HT1080 (cell line): ENCODE measurements around the gene CACNA2D3. TPM values are rescaled to one million over a fixed set of nuclear protein-coding genes. Genes with fewer than 3 reads are reported as not detected.
"Not testable (repeated sequence)": the region's sequence is repeated elsewhere in the genome, so short reads cannot be mapped to it uniquely, and the experiment has no call there.

Experiments used
- DNase-seq: peaks from one replicate; pipeline ENCODE4 v3.0.0-alpha.2; 2015; ENCODE audit warnings: low read depth
- polyA plus RNA-seq, 2 experiments: library from polyadenylated mRNA; depleted of rRNA; stranded (reverse); fragments of >200 nt; gene quantifications; 2 replicates each; pipeline ENCODE4 v1.2.3, GENCODE V29; 2015
- total RNA-seq: library from RNA; depleted of rRNA; stranded (reverse); fragments of >200 nt; shearing (Covaris generic); gene quantifications from 2 replicates; pipeline ENCODE4 v1.2.3, GENCODE V29; 2014; rRNA removed

Gene CACNA2D3
- total RNA-seq, result 0.14 TPM in 1 of 2 replicates, not detected in the other
- polyA plus RNA-seq (2015; cell fraction: cytosol; rRNA removed), result 0.11 and 0.21 TPM in 2 replicates
- 0.06 TPM in 1 of 2 replicates, not detected in the other for polyA plus RNA-seq (2015; cell fraction: nucleus; rRNA removed)

DNA sequence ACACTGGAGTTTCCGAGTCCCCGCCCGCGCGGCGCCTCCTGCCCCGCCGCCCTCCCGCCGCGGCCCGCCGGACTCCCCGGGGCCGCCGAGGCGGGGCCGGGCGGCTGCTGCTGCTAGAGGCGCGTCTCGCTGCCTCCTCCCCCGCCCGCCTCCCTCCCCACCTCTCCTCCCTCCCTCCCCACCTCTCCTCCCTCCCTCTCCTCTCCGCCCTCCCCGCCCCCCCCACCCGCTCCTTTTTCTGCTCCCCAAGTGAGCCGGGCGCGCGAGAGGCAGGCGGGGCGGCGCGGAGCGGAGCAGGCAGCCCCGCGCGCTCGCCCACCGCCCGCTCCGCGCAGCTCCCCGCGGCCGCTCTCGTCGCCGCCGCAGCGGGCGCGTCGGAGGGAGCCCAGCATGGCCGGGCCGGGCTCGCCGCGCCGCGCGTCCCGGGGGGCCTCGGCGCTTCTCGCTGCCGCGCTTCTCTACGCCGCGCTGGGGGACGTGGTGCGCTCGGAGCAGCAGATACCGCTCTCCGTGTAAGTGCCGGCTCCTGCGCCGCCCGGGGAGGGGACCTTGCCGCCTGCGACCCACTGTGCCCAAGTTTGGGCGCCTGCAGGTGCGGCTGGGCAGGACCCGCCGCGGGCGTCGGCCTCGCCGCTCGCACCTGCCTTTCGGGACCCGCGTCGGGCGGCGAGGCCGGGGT lies at the start of gene CACNA2D3:
CACNA2D3 (plus strand) TSS at position 229 of the 679 bp plus-strand sequence.
- DNase-seq, result no peak

- no peak for DNase-seq
Measured at GRCh38 chr3:54073386-54073785, 49.0 kb upstream of the CACNA2D3 start.

GRCh38 chr3:54079314-54079713 lies 43.0 kb upstream of the CACNA2D3 start:
- no peak for DNase-seq

GRCh38 chr3:54079730-54080325 lies 42.5 kb upstream of the CACNA2D3 start:
- DNase-seq, result no peak

DNA sequence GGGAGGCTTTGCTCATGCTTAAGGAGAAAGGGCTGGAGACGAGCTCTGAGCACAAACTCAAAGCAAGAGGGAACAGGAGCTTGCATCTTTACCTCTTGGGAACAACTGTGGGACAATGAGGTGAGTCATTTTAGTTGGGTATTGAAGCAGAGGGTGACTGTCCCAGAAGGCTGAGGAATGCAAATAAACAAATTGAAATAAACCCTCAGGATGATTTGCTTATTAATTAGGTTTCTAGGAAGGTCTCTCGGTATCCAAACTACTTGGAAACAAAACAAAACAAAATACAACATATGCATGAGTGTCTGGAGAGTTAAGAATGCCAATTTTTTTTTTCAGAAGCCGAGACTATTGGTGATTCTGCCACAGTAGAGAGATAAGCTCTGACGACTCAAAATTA lies 38.4 kb upstream of the CACNA2D3 start:
- DNase-seq, result no peak

DNA sequence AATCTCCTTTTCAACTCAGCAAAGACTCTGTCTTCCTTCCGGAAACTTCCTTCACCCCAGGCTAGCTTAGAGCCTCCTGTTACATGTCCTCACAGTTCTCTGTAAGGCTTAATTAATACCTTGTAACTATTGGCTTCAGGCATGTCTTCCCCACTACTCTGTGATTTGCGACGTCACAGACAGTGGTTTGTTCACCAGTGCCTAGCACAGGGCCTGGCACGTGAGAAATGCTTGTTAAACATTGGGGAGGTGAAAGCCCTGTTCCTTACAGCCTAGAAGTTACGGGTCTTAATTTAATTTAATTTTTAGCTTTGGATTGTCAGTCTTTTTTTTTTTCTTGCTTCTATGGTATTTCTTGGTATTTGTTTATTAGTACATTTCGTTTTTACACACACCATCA lies 36.4 kb upstream of the CACNA2D3 start:
- no peak for DNase-seq

DNA sequence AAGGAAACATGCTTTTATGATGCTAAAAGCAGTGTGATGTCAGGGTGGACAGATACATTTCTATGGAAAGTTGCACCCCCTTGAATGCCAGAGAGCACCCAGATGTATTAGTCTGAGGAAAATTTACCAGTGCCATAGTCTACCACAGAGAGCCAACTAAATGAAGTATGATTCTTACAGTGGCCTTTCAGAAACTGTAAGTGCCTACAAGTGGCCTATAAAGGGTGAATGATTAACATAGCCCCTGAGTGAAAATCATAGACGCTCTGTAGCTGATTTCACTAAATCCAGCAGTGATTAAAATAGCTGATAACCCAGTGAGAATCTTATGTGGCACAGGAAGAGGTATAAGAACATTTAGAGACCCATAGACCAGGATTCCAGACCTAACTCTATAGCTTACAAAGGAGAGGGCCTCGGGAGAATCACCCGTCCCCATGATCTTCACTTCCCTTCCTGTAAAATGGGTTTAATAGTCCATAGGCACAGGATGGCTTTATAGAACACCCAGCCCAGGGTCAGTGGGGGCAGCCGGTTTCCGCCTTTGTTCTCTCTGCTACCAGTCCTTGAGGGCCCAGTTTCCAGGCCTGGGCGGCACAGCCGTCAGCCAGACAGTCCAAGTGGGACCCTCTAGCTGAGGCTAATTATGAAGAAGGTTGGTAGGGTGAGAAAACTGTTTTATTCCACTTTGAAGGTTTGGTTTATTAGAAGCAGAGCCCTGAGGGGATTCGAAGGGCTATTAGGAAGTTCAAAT lies 35.5 kb upstream of the CACNA2D3 start:
- DNase-seq, result no peak

DNA sequence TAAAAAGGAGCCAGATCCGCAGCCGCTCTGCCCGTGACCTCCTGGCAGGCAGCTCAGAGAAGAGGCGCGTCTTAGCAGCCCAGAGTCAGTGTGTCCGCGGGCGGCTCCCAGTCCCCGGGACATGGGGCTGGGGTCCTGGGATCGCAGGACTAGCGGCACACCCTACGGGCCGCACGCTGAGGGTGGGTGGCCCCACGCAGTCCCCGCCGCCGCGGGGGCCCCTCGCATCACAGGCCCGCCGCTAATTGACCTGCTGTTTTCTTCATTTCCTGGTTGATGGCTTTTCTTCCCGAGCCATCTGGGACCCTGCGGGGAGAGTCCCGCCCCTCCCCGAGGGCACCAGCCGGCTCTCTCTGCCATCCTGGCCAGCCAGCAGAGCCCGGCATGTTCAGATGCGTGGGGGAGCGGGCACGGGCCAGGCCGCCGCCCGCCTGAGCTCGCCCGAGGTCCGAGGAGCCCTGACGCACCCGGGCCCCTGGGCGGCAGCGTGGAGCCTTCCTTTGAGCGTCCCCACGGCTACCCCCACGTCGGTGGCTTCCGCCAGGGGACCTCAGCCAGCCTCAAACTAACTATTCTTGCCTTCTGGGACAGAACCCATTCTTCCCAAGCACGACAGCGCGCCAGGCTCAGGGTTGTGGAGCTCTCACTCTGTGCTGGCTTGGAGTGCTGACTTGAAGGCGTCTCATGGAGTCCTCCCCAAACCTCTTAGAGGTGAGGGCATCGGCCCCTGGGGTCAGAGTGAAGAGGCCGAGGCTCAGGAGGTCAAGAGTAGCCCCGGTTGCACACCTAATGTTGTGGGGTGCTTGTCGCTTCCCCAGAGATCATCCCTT lies 34.6 kb upstream of the CACNA2D3 start:
- no peak for DNase-seq

DNA sequence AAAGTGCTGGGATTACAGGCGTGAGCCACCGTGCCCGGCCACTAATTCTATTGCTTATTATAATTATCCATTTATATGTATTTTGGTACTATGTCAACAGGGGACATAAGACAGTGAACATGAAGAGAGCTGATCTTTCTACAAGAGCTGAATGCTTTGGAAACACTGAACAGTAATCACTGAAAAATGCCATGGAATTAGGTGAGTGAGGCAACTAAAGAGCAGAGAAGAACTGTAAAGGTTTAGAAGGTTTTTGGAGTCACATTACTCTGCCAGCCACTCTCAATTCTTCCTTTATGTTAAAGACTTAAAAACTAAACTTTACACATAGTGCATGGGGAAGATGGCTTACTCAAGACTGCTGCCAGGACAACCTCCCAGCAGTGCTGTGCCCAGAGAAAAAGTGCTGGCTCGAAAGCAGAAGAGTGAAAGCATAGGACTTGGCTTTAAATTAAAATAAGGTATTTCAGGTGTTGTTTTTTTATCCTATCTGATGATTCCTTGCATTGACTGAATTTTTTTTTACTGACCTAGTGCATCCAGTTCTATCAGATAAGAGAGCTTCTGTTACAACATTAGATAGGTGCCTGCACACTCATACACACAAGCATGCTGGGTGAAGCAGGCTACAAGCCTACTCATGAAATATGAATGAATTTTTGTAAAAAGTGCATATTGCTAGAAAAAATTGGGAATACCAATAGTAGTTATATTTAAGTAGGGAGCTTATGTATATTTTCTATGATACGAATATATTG lies 28.7 kb upstream of the CACNA2D3 start:
- no peak for DNase-seq

- no peak for DNase-seq
Measured at GRCh38 chr3:54094926-54095325, 27.4 kb upstream of the CACNA2D3 start.

DNA sequence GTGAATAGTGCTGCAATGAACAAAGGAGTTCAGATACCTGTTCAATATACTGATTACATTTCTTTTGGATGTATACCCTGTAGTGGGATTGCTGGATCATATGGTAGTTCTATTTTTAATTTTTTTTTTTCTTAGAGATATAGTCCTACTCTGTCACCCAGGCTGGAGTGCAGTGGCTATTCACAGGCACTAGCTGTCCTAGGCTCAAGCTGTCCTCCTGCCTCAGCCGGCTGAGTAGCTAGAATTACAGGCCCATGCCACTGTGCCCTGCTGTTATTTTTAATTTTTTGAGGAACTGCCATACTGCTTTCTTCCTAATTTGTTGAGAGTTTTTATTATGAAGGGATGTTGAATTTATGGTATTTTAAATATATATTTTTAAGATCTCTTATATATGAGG lies 23.0 kb upstream of the CACNA2D3 start:
- no peak for DNase-seq

DNA sequence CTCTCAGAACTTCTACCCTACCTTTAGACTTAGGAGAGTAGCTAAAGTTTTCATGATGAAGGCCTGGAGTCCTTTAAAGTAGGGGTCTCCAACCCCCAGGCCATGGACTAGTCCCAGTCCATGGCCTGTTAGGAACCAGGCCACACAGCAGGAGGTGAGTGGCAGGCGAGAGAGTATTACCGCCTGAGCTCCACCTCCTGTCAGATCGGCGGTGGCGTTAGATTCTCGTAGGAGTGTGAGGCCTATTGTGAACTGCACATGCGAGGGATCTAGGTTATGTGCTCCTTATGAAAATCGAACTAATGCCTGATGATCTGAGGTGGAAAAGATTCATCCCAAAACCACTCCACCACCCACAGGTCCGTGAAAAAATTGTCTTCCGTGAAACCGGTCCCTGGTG lies 18.3 kb upstream of the CACNA2D3 start:
- DNase-seq, result no peak

GRCh38 chr3:54116129-54116528 lies 6.2 kb upstream of the CACNA2D3 start:
- DNase-seq, result not testable (repeated sequence)

DNA sequence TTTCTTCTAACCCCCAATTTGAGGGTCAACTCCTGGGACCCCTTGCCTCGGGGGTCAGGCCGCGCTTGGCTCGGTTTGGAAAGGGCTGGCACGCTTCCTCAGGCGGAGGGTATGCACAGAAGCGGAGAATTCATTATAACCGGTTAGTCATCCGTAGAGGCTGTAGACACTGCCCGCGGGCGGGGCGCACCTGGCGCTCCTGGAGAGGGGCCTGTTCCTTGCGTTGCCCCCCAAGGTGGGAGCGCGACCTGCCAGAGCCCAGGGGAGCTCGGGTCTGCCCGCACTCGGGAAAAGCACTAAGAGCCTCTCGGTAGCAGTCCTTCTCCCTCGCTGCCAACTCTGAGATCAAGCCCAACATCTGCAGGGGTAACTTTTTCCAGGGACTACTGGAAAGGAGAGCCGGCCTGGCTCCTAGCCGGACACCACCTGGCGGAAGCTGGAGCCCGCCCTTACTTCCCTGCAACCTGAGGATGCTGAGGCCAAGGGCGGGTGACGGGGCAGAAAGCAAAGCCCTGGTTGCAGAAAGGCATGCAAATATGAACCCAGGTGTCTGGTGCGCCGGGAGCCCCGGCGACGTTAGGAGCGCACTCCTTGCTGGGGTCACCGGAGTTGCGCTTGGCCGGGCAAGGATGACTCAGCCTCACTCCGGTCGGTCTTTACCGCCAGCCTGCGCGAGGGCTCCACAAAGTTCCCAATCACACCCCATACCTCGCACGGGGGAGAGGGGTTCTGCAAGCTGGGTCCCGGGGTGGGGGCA lies 1.5 kb upstream of the CACNA2D3 start:
- no peak for DNase-seq

DNA sequence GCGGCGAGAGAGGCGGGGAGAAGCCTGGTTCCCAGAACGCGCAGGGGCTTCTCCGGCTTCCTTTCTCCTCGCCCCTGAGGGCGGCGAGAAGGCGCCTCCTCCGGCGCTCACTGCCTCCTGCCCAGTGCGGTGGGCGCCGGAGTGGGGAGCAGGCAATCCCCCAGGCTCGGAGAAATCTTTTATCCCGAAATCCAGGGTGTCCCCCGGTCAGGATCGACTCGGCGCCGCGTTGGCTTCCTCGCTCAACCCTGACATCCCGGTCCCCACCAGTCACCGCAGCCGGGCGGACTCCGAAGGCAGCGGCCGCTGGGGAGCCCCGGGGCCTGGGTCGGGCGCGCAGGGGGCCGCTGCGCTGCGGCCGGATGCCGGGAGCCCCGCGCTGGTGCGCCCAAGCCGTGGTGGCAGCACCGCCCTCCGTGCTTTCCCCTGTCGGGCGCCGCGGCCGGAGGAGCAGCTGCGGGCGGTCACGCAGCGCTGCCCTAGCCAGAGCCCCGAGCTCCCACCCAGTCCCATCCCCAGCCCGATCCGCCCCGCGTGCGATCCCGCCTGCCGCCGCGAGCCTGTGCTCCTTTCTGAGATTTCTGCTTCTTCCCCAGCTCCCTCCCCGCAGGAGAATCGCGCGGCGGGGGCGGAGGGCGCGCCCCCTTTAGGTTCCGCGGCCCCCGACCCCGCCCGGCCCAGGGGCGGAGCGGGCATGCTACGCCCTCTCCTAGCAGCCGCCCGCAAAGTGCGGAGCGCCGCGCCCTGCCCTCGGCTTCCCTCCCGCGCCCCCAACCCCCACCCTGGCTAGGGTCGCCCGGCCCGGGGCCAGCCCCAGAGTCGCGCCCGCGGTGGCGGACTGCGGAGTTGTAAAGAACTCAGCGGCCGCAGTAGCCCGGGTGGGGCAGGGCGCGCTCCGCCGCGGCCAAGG lies 683 bp upstream of the CACNA2D3 start:
- no peak for DNase-seq

- no peak for DNase-seq
Measured at GRCh38 chr3:54123003-54123775, 837 bp downstream of the CACNA2D3 start.

GRCh38 chr3:54123776-54124196 lies 1.4 kb downstream of the CACNA2D3 start:
- no peak for DNase-seq

DNA sequence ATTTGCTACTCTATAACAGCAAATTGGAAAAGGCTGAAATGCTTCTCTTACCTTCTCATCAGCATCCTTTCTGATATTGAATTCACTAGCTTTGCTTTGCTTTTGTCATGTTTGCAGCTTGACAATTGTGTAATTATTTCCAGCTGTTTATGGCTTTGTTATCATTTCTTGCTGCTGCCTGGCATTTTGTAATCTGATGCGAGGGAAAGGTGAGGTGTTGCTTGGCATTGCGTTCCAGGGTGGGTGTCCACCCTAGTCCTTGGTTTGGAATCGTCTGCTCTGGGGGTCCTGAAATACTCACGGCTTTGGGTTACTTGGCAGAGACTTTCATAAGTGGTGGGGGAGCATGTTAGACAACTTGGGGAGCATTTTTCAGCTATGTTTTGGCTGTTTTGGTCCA lies 2.9 kb downstream of the CACNA2D3 start:
- no peak for DNase-seq
